GM21576 (cell line): ENCODE data around the gene NT5C2.
"Not testable (repeated sequence)": the region's sequence is repeated elsewhere in the genome, so short reads cannot be mapped to it uniquely, and the experiment has no call there.

Source experiments
- ATAC-seq: cut with Tn5 transposase; IDR thresholded peaks from one replicate; pipeline ENCODE4 v1.9.1; 2021; ENCODE audit warnings: mild to moderate bottlenecking, moderate library complexity; ENCODE audit not compliant: unreplicated experiment

Gene NT5C2

GRCh38 chr10:103203466-103203865, 10.4 kb upstream of the NT5C2 start:
- no peak for ATAC-seq

GRCh38 chr10:103202319-103202718, 9.2 kb upstream of the NT5C2 start:
- no peak for ATAC-seq

- no peak for ATAC-seq
Observed at GRCh38 chr10:103199488-103199887, 6.4 kb upstream of the NT5C2 start.

GRCh38 chr10:103198648-103199047, 5.6 kb upstream of the NT5C2 start:
- no peak for ATAC-seq

GRCh38 chr10:103197903-103198302, 4.8 kb upstream of the NT5C2 start:
- ATAC-seq, result no peak

- no peak for ATAC-seq
Observed at GRCh38 chr10:103197174-103197573, 4.1 kb upstream of the NT5C2 start.

GRCh38 chr10:103196516-103196915, 3.4 kb upstream of the NT5C2 start:
- no peak for ATAC-seq

- no peak for ATAC-seq
Observed at GRCh38 chr10:103193820-103194529, 903 bp upstream of the NT5C2 start.

- peak; percentile 67 for ATAC-seq
Observed at GRCh38 chr10:103192451-103193106, 493 bp downstream of the NT5C2 start.

- no peak for ATAC-seq
Observed at GRCh38 chr10:103192089-103192450, 1.0 kb downstream of the NT5C2 start.

- ATAC-seq, result not testable (repeated sequence)
Observed at GRCh38 chr10:103191198-103191597, 1.9 kb downstream of the NT5C2 start.

- ATAC-seq, result no peak
Observed at GRCh38 chr10:103188853-103189252, 4.2 kb downstream of the NT5C2 start.

- ATAC-seq, result no peak
Observed at GRCh38 chr10:103186128-103186527, 6.9 kb downstream of the NT5C2 start.

GRCh38 chr10:103184615-103185014, 8.5 kb downstream of the NT5C2 start:
- no peak for ATAC-seq

- not testable (repeated sequence) for ATAC-seq
Observed at GRCh38 chr10:103183991-103184451, 9.1 kb downstream of the NT5C2 start.

GRCh38 chr10:103181244-103181643, 11.8 kb downstream of the NT5C2 start:
- ATAC-seq, result peak; percentile 71

GRCh38 chr10:103180491-103180890, 12.6 kb downstream of the NT5C2 start:
- no peak for ATAC-seq

GRCh38 chr10:103177123-103177522, 15.9 kb downstream of the NT5C2 start:
- no peak for ATAC-seq

GRCh38 chr10:103175580-103176285, 17.3 kb downstream of the NT5C2 start:
- ATAC-seq, result no peak

GRCh38 chr10:103174324-103174723, 18.7 kb downstream of the NT5C2 start:
- not testable (repeated sequence) for ATAC-seq

GRCh38 chr10:103171278-103171677, 21.8 kb downstream of the NT5C2 start:
- no peak for ATAC-seq

- no peak for ATAC-seq
Observed at GRCh38 chr10:103168438-103168837, 24.6 kb downstream of the NT5C2 start.
